Measurements from ENCODE around the gene TBC1D23. TPM values are rescaled to one million over a fixed set of nuclear protein-coding genes. Genes with fewer than 3 reads are reported as not detected.

Gene TBC1D23
- total RNA-seq, 1 donor from 2014 or later: 67.7 TPM

Other genes starting within 250 kb of the TBC1D23 start
- 36.2 TPM for gene FILIP1L, start 146.5 kb upstream of the TBC1D23 start, total RNA-seq
- 34.0 TPM for gene NIT2, start 73.8 kb downstream of the TBC1D23 start, total RNA-seq
- 34.5 TPM for gene TOMM70, start 140.1 kb downstream of the TBC1D23 start, total RNA-seq
- 3.4 TPM for gene LNP1, start 140.5 kb downstream of the TBC1D23 start, total RNA-seq
- 20.6 TPM for gene TMEM45A, start 231.6 kb downstream of the TBC1D23 start, total RNA-seq